ENCODE results near the gene VAC14.

VAC14 gene

GRCh38 chr16:70696952-70697593 lies 103.9 kb downstream of the VAC14 start:
- no peak for TF ChIP-seq CTCF (IDR thresholded peaks at IDR 0.05)

- no peak for TF ChIP-seq CTCF (IDR thresholded peaks at IDR 0.05)
Observed at GRCh38 chr16:70696355-70696754, 104.6 kb downstream of the VAC14 start.

- no peak for TF ChIP-seq CTCF (IDR thresholded peaks at IDR 0.05)
Observed at GRCh38 chr16:70695331-70696070, 105.5 kb downstream of the VAC14 start.

- TF ChIP-seq CTCF (IDR thresholded peaks at IDR 0.05): no peak
Observed at GRCh38 chr16:70694868-70695218, 106.1 kb downstream of the VAC14 start.

GRCh38 chr16:70694088-70694867 lies 106.7 kb downstream of the VAC14 start:
- TF ChIP-seq CTCF (IDR thresholded peaks at IDR 0.05): no peak

- TF ChIP-seq CTCF (IDR thresholded peaks at IDR 0.05): no peak
Observed at GRCh38 chr16:70692873-70693671, 107.9 kb downstream of the VAC14 start.
